Hepatocyte (in vitro differentiated cells): ENCODE data around the gene PTPN1. TPM values are rescaled to one million over a fixed set of nuclear protein-coding genes. Genes with fewer than 3 reads are reported as not detected.

Experiments
- DNase-seq: peaks from one replicate; pipeline ENCODE4 v3.0.0-alpha.2; 2016; ENCODE audit warnings: low spot score
- H2AFZ ChIP-seq: fragments of 200-600 bp; sonication (generic); 2 replicates; pipeline ENCODE4 v1.6.0; 2016; ENCODE audit warnings: antibody characterized with exemption, mild to moderate bottlenecking
- H3K27ac ChIP-seq: fragments of 200-600 bp; sonication (generic); 2 replicates; pipeline ENCODE4 v1.5.1; 2016; ENCODE audit warnings: mild to moderate bottlenecking
- H3K27me3 ChIP-seq: fragments of 200-600 bp; sonication (generic); 2 replicates; pipeline ENCODE4 v1.6.1; 2016
- H3K36me3 ChIP-seq: fragments of 200-600 bp; sonication (generic); replicated peaks from 2 replicates; pipeline ENCODE4 v1.5.1; 2016; ENCODE audit warnings: low read depth; ENCODE audit not compliant: insufficient read depth
- H3K4me1 ChIP-seq: fragments of 200-600 bp; sonication (generic); 2 replicates; pipeline ENCODE4 v1.5.1; 2016; ENCODE audit warnings: mild to moderate bottlenecking, moderate library complexity; ENCODE audit not compliant: insufficient read depth
- H3K4me2 ChIP-seq: fragments of 200-600 bp; sonication (generic); 2 replicates; pipeline ENCODE4 v1.6.0; 2016
- H3K4me3 ChIP-seq: fragments of 200-600 bp; sonication (generic); 2 replicates; pipeline ENCODE4 v1.5.1; 2016; ENCODE audit warnings: mild to moderate bottlenecking
- H3K79me2 ChIP-seq: fragments of 200-600 bp; sonication (generic); 2 replicates; pipeline ENCODE4 v1.6.0; 2017; ENCODE audit warnings: mild to moderate bottlenecking
- H3K9me2 ChIP-seq: fragments of 200-600 bp; sonication (generic); replicated peaks from 2 replicates; pipeline ENCODE4 v1.6.0; 2017; ENCODE audit warnings: mild to moderate bottlenecking; ENCODE audit not compliant: insufficient read depth
- H3K9me3 ChIP-seq: fragments of 200-600 bp; sonication (generic); 2 replicates; pipeline ENCODE4 v1.5.1; 2016; ENCODE audit warnings: low read depth, mild to moderate bottlenecking
- H4K20me1 ChIP-seq: fragments of 200-600 bp; sonication (generic); 2 replicates; pipeline ENCODE4 v1.6.0; 2016; ENCODE audit warnings: mild to moderate bottlenecking; ENCODE audit not compliant: insufficient read depth, poor library complexity, severe bottlenecking
- EZH2 ChIP-seq: fragments of 200-600 bp; sonication (generic); IDR thresholded peaks from 2 replicates; pipeline ENCODE4 v1.6.1; 2016; ENCODE audit warnings: antibody characterized with exemption, mild to moderate bottlenecking, borderline replicate concordance
- EZH2phosphoT487 ChIP-seq: fragments of 200-600 bp; sonication (generic); IDR thresholded peaks from one replicate; pipeline ENCODE4 v1.6.1; 2018; ENCODE audit warnings: antibody characterized with exemption, mild to moderate bottlenecking, low read depth, moderate library complexity; ENCODE audit not compliant: unreplicated experiment, severe bottlenecking
- whole genome bisulfite sequencing: methylation state at CpG from one replicate; pipeline ENCODE4 v1.1.6; 2016; ENCODE audit warnings: low lambda C conversion rate; ENCODE audit errors: missing lambda C conversion rate; 5-methylcytosine and 5-hydroxymethylcytosine counted together
- polyA plus RNA-seq: library from polyadenylated mRNA; unstranded; fragments of >200 nt; fragmentation: Nextera tagmentation; extraction: Ambion mirVana; gene quantifications from 2 replicates; pipeline ENCODE4 v1.2.1, GENCODE V29; 2016
- total RNA-seq: library from RNA; depleted of rRNA; stranded (reverse); fragments of >200 nt; gene quantifications from 2 replicates; pipeline ENCODE4 v1.2.3, GENCODE V29; 2014
- TF ChIP-seq, protein P1 (sequence below): fragments of 200-600 bp; sonication (generic); IDR thresholded peaks from 2 replicates; pipeline ENCODE4 v1.5.1; 2016; ENCODE audit warnings: antibody characterized with exemption, mild to moderate bottlenecking; ENCODE audit not compliant: poor library complexity

The PTPN1 gene
- total and polyA plus RNA-seq, 2 experiments from 2014 or later: 22.0 to 32.1 TPM

- no peaks in the 10 kb centered on the region for H3K9me2 ChIP-seq
- H2AFZ ChIP-seq: no peak overlapping the region
- no peak overlapping the region for H3K27ac ChIP-seq
- WGBS: 91% methylated on average over 33 of the region's 33 CpGs
- no peaks in the 10 kb centered on the region for H3K9me3 ChIP-seq
- TF ChIP-seq, protein P1, sequence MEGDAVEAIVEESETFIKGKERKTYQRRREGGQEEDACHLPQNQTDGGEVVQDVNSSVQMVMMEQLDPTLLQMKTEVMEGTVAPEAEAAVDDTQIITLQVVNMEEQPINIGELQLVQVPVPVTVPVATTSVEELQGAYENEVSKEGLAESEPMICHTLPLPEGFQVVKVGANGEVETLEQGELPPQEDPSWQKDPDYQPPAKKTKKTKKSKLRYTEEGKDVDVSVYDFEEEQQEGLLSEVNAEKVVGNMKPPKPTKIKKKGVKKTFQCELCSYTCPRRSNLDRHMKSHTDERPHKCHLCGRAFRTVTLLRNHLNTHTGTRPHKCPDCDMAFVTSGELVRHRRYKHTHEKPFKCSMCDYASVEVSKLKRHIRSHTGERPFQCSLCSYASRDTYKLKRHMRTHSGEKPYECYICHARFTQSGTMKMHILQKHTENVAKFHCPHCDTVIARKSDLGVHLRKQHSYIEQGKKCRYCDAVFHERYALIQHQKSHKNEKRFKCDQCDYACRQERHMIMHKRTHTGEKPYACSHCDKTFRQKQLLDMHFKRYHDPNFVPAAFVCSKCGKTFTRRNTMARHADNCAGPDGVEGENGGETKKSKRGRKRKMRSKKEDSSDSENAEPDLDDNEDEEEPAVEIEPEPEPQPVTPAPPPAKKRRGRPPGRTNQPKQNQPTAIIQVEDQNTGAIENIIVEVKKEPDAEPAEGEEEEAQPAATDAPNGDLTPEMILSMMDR: no peak
- TF ChIP-seq EZH2phosphoT487 (no peak), EZH2 (no peak)
- H4K20me1 ChIP-seq: no peaks in the 10 kb centered on the region
- no peaks in the 10 kb centered on the region for H3K27me3 ChIP-seq
- H3K79me2 ChIP-seq: no peaks in the 10 kb centered on the region
- DNase-seq: no peak
- no peak overlapping the region for H3K4me3 ChIP-seq
- H3K4me2 ChIP-seq: no peak overlapping the region
- H3K4me1 ChIP-seq: no peaks in the 10 kb centered on the region
- no peaks in the 10 kb centered on the region for H3K36me3 ChIP-seq
Measured at GRCh38 chr20:50601511-50602431, 91.6 kb downstream of the PTPN1 start.

GRCh38 chr20:50602432-50603088 lies 92.4 kb downstream of the PTPN1 start:
- Histone ChIP-seq H3K9me3 (no peaks in the 10 kb centered on the region), H3K27me3 (no peaks in the 10 kb centered on the region), H3K36me3 (no peaks in the 10 kb centered on the region), H4K20me1 (no peaks in the 10 kb centered on the region), H3K4me1 (no peaks in the 10 kb centered on the region), H3K4me3 (no peak overlapping the region), H3K79me2 (no peaks in the 10 kb centered on the region), H3K9me2 (no peaks in the 10 kb centered on the region), H3K4me2 (no peak overlapping the region), H2AFZ (no peak overlapping the region), H3K27ac (no peak overlapping the region)
- no peak for DNase-seq
- TF ChIP-seq EZH2 (no peak), EZH2phosphoT487 (no peak)
- TF ChIP-seq, protein P1: no peak
- whole genome bisulfite sequencing: 97% methylated on average over 15 of the region's 15 CpGs

DNA sequence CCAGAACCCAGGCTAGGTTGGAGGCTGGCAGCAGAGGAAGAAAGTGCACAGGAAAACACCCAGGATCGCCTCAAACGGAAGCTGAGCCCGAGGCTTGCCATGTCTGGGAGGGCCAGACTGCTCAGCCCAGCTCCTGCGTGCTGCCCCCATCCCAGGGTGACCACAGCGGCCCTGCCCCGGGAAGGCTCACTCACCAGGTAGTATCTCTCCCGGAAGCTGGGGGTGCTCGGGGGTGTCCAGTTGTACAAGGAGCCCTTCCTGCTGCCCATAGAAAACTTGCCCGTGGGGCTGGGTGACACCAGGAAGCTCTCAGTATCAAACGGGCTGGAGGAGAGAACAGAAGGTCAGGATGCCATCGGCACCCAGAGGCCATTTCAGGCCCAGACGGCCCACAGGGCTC lies 94.3 kb downstream of the PTPN1 start:
- H3K9me2 ChIP-seq: no peaks in the 10 kb centered on the region
- TF ChIP-seq, protein P1: no peak
- TF ChIP-seq EZH2phosphoT487: no peak
- TF ChIP-seq EZH2: no peak
- no peak overlapping the region for H2AFZ ChIP-seq
- H3K4me2 ChIP-seq: no peak overlapping the region
- H3K4me3 ChIP-seq: no peak overlapping the region
- no peaks in the 10 kb centered on the region for H3K4me1 ChIP-seq
- no peaks in the 10 kb centered on the region for H3K27me3 ChIP-seq
- no peak for DNase-seq
- no peaks in the 10 kb centered on the region for H4K20me1 ChIP-seq
- no peaks in the 10 kb centered on the region for H3K79me2 ChIP-seq
- no peaks in the 10 kb centered on the region for H3K9me3 ChIP-seq
- WGBS: 92% methylated on average over 12 of the region's 12 CpGs
- H3K36me3 ChIP-seq: no peaks in the 10 kb centered on the region
- H3K27ac ChIP-seq: no peak overlapping the region
